ENCODE measurements around the gene KDM4B.

KDM4B gene

DNA sequence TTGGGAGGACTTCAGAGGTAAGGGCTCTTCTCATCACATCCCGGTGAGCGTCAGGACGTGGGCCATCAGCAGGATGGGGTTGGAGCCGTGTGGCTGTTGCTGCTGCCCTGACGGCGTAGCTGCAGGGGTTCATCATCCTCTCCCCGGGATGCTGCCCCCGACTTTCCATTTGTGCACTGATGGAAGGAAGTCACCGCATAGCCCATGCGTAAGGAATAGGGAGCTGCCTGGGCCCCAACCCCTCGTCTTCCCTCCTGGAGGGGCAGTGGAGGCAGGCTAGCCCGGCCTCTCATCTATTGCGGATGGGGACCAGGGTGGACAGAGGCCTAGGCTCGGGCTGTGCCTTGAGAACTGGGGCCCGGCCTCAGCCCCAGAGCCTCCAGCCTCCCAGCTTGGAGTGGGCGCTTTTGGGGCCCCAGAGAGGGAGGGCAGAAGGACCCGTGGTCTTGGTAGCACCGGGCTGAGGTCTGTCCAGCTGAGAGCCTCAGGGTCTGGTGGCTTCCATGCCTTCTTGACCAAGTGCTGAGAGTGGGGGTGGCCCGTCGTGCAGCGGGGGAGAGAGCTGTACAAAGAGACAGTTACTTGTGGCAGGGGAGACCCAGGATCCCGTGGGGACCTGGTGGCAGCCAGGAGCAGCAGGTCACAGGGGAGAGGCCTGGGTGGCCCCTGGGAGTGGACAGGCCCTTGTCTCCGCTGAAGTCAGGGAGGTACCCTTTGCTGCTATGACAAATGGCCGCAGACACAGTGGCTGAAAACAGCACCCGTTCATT is 44.0 kb downstream of the KDM4B start:
- no peak for DNase-seq (ENCODE audit: low read depth in 2 of 2)

DNA sequence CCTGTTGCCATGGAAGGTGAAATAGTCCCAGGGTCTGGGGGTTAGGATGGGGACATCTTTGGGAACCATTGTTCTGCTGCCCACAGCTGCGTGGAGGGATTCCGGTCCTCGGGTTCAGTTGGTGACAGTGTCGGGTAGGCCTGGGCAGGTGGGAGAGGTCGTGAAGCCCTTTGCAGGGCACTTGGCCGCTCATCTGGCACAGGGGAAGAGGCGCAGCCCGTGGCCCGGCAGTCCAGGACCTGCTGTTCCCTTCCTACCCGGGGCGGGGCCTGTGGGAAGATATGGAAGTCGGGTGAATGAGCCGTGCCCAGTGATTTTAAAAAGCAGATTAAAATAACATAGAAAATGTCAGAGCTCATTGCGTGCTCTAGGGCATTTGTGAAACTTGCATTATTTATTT is 44.8 kb downstream of the KDM4B start:
- no peak for DNase-seq (ENCODE audit: low read depth in 2 of 2)

DNA sequence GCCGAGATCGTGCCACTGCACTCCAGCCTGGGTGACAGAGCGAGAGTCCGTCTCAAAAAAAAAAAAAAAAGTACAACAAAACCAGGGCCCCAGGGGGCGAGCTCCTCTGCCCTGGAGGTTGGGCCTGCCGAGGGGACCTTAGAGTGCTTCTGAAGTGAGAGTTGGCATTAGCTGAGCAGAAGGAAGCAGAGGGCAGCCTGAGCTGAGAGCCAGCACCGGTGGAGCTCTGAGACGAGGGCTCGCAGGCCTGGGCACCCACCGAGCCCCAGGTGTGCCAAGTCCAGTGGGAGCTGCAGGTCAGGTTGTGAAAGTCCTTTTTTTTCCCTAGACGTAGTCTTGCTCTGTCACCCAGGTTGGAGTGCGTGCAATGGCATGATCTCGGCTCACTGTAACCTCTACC is 46.0 kb downstream of the KDM4B start:
- DNase-seq (ENCODE audit: low read depth in 2 of 2): no peak

DNA sequence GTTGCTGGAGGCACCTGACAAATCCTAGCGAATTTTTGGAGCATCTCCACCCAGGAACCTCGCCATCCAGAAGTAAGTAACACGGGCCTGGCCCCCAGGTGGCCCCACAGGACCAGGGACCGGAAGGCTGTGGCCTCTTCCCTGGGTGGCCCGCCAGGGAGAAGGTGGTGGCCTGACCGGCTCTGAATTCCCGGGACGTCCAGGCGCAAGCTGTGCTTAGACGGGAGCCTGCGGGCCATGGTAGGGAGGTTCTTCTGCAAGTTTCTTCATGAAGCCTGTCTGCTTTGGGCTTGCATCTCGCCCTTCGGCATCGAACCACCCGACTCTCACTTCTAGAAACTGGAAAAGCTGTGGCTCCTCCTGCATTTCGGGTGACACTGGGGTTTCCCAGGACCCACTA is 47.4 kb downstream of the KDM4B start:
- no peak for DNase-seq (ENCODE audit: low read depth in 2 of 2)

DNA sequence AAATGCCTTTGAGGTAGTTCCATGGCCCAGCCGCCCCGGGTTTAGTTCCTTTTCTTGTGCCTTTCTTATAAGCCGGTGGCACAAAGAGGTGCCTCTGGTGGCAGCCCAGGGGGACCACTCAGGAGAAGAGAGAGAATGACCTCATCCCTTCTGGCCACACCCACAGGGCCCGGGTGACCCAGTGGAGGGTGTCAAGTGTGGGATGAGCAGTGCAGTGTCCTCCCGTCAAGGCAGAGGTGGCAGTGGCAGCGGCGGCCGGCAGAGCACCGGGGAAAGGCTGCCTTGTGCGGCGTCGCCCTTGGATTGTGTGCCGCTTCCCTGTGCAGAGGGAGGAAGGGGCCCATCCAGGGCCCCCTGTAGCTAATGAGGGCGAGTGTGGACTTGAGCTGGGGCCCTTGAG is 47.9 kb downstream of the KDM4B start:
- no peak for DNase-seq (ENCODE audit: low read depth in 2 of 2)

DNA sequence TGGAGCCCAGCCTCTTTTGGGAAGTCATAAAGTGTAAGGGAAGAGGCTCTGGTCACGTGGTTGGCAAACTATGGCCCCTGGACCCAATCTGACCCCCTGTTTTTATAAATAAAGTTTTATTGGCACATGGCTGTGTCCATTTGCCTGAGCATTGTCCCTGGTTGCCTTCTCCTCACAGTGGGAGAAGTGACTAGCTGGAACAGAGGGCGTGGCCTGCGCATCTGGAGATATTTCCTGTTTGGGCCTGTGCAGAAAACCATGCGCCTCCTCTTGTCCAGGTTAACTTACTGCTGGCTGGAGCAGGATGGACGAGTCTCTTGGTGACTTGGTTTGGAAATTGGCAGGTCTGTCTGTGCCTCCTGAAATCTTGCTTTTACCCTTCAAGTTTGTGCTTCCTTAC is 48.3 kb downstream of the KDM4B start:
- no peak for DNase-seq (ENCODE audit: low read depth in 2 of 2)

DNA sequence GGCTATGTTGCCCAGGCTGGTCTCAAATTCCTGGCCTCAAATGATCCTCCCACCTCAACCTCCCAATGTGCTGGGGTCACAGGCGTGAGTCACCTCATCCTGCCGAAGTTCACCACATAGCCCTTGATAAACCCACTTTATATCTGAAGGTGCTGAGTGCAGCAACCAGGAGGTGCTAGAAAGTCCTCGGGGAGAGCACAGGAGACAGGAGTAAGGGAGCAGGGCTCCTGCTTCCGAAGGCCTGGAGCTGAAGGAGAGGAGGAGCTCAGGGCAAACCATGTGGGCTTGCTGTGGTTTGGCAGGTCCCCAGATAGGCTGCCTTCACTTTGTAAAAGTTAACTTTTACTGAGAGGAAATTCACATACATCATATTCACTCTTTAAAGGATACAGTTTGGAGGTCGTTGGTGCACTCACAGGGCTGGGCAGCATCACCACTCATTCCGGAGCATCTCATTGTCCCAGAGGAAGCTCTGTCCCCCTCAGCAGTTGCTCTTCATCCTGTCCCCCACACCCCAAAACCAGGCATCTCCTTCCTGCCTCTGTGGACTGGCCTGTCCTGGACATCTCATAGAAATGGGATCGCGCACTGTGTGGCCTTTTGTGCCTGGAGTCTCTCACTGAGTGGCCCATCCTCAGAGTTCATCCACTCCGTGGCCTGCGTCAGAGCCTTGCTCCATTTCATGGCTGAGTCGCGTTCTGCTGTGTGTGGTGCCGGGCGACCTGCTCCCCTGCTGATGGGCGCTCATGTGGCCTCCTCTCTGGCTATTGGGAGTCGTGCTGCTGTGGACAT is 49.5 kb downstream of the KDM4B start:
- DNase-seq (ENCODE audit: low read depth in 2 of 2): no peak

DNA sequence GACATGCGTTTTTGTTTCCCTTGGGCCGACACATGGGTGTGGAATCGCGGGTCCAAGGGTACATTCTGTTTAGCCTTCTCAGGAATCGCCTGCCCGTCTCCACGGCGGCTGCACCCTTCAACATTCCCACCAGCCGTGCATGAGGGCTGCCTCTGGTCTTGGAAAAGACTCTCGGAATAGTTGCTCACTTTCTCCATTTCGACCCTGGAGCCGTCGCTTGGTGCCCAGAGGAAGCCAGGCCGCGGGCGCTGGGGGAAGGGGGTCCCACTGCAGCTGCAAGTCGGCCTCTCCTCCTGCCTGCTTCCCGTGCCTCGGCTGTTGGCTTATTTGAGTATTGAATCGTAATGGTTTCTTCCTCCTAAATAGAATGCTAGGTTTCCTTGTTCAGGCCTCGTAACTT is 51.5 kb downstream of the KDM4B start:
- DNase-seq (ENCODE audit: low read depth in 2 of 2): no peak

DNA sequence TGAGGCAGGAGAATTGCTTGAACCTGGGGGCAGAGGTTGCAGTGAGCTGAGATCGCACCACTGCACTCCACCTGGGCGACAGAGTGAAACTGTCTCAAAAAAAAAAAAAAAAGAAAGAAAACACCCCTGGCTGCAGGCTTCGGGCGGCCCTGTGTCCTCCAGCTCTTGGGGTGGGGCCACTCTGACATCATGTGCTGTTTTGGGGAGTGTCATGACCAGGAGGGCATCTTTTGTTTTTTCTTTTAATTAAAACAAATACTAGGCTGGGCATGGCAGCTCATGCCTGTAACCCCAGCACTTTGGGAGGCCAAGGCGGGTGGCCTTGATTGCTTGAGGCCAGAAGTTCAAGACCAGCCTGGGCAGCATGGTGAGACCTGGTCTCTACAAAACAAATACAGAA is 52.1 kb downstream of the KDM4B start:
- no peak for DNase-seq (ENCODE audit: low read depth in 2 of 2)

DNA sequence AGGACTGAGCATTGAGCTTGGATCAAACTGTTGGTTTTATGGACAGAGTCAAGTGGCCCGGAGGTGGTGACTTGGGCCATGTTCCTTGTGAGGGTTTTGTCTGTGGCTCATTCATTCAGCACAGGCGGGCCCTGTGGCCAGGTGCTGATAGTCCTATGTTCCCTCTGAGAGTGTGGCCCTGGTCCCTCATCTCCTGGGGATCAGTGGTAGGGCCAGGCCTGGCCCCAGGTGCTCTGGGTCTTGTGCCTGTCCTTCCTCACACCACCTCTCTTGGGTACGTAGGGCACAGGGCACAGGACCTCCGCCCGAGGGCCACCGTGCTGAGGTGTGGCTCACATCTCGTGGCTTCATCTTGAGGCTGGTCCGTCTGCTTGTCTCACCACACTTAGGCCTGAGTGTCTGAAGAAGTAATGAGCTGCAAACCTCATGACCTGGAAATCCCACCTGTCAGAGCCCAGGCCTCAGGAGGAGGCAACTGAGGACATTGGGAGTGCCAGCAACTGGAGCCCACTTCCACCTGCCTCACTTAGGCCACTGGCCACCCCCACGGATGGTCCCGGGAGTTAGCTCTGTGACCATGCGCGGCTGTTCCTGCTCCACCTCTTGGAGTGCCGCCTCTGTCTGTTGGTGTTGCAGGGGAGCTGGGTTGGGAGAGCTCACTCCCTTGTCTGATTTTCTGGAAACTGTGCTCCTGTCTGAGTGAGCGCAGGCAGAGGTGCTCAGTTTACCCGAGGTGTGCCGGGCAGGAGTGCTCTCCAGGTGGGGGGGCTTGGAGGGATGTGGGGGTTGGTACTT is 53.4 kb downstream of the KDM4B start:
- no peak for DNase-seq (ENCODE audit: low read depth in 2 of 2)

DNA sequence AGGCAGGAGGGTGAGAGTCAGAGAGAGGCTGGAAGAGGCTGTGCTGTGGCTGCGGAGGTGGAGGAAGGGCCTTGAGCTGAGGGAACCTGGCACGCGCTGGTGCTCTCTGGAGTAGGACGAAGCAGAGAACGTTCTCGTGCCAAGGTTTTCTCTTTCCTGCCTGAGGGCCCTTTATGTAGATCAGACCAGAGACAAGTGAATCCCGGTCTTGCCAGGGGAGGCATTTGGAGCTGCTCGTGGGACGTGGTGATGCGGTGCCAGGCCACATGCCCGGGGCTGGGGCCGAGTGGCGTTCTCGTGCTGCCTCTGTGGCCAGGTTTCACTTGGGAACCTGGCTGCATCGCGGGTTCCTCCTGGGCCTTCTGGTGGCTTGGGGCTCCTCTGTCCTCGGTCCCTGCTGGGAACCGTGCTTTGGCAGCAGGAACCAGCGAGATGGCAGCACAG is 54.2 kb downstream of the KDM4B start:
- no peak for DNase-seq (ENCODE audit: low read depth in 2 of 2)

DNA sequence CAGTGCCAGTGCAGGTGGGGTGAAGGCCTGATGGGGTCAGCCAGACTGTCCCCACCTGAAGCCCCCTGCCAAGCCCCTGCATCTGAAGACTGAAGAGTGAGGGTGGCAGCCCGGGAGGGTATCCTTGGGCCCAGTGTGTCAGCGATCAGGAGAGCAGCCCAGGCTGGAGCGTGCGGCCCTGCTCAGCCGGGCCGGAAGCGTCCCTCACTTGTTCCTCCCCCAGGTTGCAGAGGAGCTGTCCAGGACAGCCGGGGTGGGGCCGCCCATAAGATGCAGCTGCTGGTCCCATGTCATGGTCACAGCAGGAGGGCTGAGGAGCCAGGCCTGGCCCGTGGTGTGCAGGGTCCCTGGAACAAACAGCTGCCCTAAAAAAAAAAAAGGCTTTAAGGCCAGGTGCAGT is 55.4 kb downstream of the KDM4B start:
- DNase-seq (ENCODE audit: low read depth in 2 of 2): no peak

DNA sequence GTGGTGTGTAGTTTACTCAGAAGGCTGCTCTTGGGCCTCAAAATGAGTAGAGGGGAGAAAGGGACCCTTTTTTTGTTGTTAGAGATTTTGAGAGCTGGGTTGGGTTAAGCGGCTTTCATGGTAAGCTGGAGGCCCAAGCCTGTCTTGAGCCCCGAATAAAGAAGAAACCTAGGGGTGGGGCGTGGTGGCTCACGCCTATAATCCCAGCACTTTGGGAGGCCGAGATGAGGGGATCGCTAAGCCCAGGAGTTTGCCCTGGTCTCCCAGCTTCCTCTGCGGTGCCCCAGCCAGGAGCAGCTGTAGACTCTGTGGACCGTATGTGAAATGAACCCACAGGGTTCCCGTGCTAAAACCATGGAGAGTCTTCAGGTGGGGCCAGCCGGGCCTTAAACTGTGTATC is 56.1 kb downstream of the KDM4B start:
- DNase-seq (ENCODE audit: low read depth in 2 of 2): no peak

DNA sequence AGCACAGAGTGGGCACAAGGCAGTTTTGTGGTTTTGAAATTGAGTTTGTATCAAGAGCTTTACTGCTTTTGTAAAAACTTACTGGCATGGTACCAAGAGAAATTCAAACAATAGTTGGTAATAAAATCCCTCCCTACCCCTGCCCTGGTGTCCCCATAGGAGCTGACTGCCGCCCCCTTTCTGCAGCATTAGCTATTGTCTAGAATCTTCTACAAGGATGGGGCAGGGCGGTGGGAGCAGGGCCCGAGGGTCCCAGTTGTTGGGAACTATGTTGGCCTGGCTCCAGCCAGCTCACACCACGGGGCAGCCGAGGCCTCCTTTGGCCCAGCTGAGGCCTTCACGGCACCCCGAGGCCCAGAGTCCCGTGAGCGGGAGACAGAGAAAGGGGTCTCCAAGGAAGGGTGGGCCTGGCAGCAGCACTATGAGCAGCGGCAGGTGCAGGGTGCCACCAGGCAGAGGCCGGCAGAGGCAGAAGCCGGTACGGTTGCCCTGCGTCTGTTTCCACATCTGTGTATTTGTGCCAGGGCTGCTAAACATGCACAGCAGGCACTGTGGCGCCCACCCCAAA is 57.9 kb downstream of the KDM4B start:
- DNase-seq (ENCODE audit: low read depth in 2 of 2): no peak

DNA sequence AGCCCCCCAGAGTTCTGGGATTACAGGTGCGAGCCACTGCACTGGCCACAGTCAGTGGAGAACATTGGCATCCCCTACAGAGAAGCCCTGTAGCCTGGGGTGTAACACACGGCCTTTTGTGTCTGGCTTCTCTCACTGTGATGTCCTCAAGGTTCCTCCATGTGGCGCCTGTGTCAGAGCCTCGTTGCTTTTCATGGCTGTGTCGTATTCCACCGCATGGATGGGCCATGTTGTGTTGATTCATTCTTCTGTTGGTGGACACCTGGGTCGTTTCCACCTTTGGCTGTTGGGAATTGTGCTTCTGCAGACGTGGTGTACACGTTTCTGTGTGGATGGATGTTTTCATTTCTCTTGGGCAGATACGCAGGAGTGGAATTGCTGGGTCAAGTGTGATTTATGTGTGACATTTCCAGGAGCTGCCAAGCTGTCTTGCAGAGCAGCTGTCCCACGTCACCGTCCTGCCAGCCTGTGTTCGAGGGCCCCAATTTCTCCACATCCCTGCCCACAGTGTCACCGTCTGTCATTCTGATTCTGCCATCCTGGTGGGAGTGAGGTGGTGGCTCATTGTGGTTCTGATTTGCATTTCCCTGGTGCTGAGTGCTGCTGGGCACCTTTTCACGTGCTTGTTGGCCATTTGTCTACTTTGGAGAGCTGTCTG is 59.4 kb downstream of the KDM4B start:
- no peak for DNase-seq (ENCODE audit: low read depth in 2 of 2)

DNA sequence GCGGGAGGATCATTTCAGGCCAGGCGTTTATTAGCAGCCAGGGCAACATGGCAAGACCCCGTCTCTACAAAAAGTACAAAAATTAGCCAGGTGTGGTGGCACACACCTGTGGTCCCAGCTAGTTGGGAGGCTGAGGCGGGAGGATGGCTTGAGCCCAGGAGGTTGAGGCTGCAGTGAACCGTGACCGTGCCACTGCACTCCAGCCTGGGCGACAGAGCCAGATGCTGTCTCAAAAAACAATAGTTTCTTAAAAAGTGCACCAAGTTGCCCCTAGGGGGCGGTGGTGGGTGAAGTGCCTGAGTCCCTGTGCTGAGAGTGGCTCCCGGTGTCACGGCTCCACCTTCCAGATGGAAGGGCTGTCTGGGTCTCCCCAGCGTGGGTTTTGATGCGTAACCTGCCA is 60.7 kb downstream of the KDM4B start:
- DNase-seq (ENCODE audit: low read depth in 2 of 2): peak; percentile 14

DNA sequence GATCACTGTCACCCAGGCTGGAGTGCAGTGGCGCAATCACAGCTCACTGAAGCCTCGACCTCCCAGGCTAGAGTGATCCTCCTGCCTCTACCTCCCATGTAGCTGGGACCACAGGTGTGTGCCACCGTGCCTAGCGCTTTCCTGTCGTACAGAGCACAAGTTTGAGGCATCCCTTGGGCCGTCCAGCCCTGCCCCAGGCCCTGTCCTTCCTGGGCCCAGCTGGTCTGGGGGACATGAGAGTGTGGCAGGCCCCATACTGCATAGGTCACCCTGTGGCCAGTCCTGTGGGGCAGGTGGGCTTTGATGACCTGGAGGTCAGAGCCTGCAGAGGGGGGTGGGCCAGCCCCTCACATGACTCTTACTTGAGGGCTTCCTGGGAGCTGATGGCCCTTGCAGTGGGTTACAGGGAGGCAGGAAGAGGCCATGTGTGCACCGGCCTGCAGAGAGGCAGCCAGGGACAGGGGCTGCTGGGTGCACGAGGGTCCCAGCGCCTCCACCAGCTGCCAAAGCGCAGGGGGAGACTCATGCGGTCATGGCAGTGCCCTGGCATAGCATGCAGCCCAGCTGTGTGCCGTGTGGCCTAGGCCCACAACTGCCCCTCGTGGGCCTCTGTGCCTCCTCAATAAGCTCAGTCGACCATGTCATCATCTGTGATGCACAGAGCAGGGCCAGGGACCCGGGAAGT is 61.4 kb downstream of the KDM4B start:
- no peak for DNase-seq (ENCODE audit: low read depth in 2 of 2)

DNA sequence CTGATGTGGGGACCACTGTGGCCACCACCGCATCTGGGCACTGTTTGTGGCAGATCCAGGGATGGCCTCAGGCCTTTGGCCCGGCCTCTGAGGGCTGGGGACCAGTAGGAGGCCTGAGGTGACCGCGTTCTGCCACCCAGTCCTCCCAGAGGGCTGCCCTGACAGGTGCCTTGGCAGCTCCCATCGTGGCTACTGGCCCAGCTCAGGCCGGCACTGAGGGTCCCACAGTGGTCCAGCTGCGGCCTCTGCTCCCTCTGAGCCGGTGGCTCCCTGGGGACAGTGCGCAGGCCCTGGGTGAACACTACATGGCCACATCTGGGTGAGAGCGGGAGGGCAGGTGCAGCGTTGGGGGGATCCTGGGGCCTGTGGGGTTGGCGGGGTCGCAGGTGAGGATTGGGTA is 61.9 kb downstream of the KDM4B start:
- DNase-seq (ENCODE audit: low read depth in 2 of 2): no peak

DNA sequence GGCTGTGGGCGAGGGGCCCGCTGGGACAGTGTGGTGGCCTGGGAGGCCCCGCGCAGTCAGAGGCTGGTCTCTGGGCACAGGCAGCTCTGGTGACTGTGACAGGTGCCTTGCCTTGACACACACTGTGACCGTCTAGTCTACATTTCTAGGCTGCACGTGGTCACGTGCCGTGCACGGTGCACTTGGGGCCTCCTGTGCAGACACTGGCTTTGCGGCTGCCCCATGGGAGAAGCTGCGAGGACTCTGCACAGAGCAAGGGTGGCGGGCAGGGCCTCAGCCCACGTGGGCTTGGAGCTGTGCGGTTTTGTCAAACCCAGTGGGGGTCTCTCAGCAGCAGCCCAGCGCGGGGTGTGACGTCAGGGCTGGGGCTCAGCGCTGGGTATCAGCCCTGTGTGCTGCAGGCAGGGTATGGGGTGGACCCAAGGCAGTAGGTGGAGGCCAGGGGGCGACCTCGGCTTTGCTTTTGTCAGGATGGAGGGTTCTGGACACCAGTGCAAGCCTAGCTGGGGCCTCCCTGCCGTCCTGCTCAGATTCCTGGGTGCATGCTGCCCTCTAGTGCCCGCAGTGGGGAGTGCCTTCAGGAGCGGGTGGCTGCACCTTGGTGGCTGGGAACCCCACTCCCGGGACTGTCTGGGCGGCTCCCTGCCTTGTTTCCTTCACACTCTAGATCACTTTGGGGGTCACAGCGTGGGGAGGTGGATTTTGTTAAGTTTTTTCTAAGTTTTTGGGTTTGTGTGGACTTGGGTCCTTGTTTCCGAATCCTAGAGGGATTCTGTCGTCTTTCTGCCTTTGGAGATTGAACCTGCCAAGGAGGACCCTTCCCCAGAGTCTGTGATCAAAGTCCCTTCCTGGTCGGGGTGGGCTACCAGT is 62.6 kb downstream of the KDM4B start:
- DNase-seq (ENCODE audit: low read depth in 2 of 2): peak; percentile 49 to 52
